Sigmoid colon (tissue), 7 donors: ENCODE results near the gene OR56A4. TPM values are rescaled to one million over a fixed set of nuclear protein-coding genes. Genes with fewer than 3 reads are reported as not detected.

ENCODE experiments used
- DNase-seq: peaks from one replicate; pipeline ENCODE4 v3.0.0-alpha.2; 2019
- H3K27ac ChIP-seq, 4 donors: fragments of 200-600 bp; sonication (generic); one replicate each; pipeline ENCODE4 v1.5.1; 2016 to 2019; ENCODE audit warnings: mild to moderate bottlenecking in 1 of 4
- H3K27me3 ChIP-seq, 3 donors: fragments of 200-600 bp; sonication (generic); one replicate each; pipeline ENCODE4 v1.5.1; 2019; ENCODE audit warnings: mild to moderate bottlenecking in 1 of 3
- H3K36me3 ChIP-seq, 4 donors: fragments of 200-600 bp; sonication (generic); one replicate each; pipeline ENCODE4 v1.5.1; 2016 to 2019
- H3K4me1 ChIP-seq, 4 donors: fragments of 200-600 bp; sonication (generic); one replicate each; pipeline ENCODE4 v1.5.1; 2017 to 2019
- H3K4me3 ChIP-seq, 4 donors: fragments of 200-600 bp; sonication (generic); one replicate each; pipeline ENCODE4 v1.5.1; 2017 to 2019; ENCODE audit warnings: mild to moderate bottlenecking in 2 of 4, moderate library complexity in 1 of 4
- H3K9me3 ChIP-seq, 4 donors: fragments of 200-600 bp in 3 of 4; sonication (generic) in 3 of 4; one replicate each; pipeline versions ENCODE4 v1.5.1 to v1.6.1; 2013 to 2019
- EP300 ChIP-seq, 4 donors: sonication (generic); formaldehyde crosslinking; IDR thresholded peaks; one replicate each; pipeline ENCODE4 v1.6.1; 2017; ENCODE audit warnings: antibody characterized with exemption in 4 of 4
- POLR2A ChIP-seq, 2 donors: fragments of 450-650 bp; IDR thresholded peaks; one replicate each; pipeline ENCODE4 v1.6.1; 2016; ENCODE audit warnings: antibody characterized with exemption in 2 of 2, mild to moderate bottlenecking in 2 of 2, moderate library complexity in 2 of 2
- POLR2AphosphoS5 ChIP-seq, 4 donors: sonication (generic); formaldehyde crosslinking; IDR thresholded peaks; one replicate each; pipeline ENCODE4 v1.6.1; 2017; ENCODE audit warnings: antibody characterized with exemption in 4 of 4
- WGBS, 2 donors: extraction: QIAGEN DNeasy Blood & Tissue Kit; methylation state at CpG; one replicate each; pipeline ENCODE4 v1.1.7; 2013; 5-methylcytosine and 5-hydroxymethylcytosine counted together
- intact Hi-C: fragments of 100-400 bp; cut with DNase I; formaldehyde crosslinking; loops from one replicate; pipeline ENCODE4 v1.15.1; 2023
- polyA plus RNA-seq, 3 donors: library from polyadenylated mRNA; stranded (reverse); fragments of 200-250 nt; gene quantifications; one replicate each; pipeline ENCODE4 v1.2.3, GENCODE V29; 2013
- total RNA-seq, 4 donors: library from RNA; depleted of rRNA; stranded (reverse); fragments of >200 nt; gene quantifications; one replicate each; pipeline ENCODE4 v1.1.0, GENCODE V29; 2016
- TF ChIP-seq, protein P1 (sequence below), 4 experiments: fragments of 450-650 bp in 3 of 4; fragments of 200-600 bp in 1 of 4; IDR thresholded peaks; one replicate each; pipeline ENCODE4 v1.5.1; 2016 to 2019; ENCODE audit warnings: antibody characterized with exemption in 4 of 4, mild to moderate bottlenecking in 3 of 4, moderate library complexity in 2 of 4
- donor health status: healthy with polysubstance abuse.
- donor health status: Bipolar disorder and iron deficiency.
- donor health status: healthy.

Gene OR56A4
- total and polyA plus RNA-seq, 7 donors, result not detected

DNA sequence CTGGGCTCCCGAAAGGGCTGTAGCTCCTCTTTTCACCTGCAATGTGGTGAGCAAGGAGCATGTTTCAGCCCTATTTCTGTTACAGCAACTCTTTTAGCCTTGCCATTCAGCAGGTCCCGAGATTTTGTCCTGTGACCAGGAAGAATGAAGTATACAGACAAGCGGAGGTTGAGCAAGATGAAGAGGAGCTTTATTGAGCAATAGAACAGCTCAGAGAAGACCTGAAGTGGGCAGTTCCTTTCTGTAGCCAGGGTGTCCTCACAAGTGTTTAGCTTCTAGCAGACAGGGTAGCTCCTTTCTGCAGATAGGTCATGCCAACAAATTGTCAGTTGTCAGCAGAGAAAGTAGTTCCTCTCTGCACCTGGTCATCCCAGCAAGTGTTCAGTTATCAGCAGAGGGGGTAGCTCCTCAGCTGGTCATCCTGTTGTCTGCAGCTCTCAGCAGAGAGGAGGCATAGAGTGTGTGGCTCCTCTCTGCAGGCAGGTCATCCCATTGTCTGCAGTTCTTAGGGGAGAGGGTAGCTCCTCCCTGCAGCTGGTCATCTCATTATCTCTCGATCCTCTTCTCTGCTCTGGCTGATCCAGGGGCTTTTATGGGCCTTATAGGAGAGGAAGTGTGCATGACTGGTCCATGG, 5.4 kb upstream of the OR56A4 start:
- Histone ChIP-seq H3K4me3 (no peak overlapping the region), H3K9me3 (peaks cover 0 to 6% (median 0%) of the 10 kb centered on the region in 4 donors), H3K27me3 (no peaks in the 10 kb centered on the region), H3K27ac (no peak overlapping the region), H3K36me3 (no peaks in the 10 kb centered on the region), H3K4me1 (no peaks in the 10 kb centered on the region)
- TF ChIP-seq POLR2AphosphoS5 (IDR thresholded peaks at IDR 0.05), result no peak
- no peak for TF ChIP-seq EP300 (IDR thresholded peaks at IDR 0.05)
- TF ChIP-seq POLR2A (IDR thresholded peaks at IDR 0.05), result no peak
- TF ChIP-seq, protein P1, sequence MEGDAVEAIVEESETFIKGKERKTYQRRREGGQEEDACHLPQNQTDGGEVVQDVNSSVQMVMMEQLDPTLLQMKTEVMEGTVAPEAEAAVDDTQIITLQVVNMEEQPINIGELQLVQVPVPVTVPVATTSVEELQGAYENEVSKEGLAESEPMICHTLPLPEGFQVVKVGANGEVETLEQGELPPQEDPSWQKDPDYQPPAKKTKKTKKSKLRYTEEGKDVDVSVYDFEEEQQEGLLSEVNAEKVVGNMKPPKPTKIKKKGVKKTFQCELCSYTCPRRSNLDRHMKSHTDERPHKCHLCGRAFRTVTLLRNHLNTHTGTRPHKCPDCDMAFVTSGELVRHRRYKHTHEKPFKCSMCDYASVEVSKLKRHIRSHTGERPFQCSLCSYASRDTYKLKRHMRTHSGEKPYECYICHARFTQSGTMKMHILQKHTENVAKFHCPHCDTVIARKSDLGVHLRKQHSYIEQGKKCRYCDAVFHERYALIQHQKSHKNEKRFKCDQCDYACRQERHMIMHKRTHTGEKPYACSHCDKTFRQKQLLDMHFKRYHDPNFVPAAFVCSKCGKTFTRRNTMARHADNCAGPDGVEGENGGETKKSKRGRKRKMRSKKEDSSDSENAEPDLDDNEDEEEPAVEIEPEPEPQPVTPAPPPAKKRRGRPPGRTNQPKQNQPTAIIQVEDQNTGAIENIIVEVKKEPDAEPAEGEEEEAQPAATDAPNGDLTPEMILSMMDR (IDR thresholded peaks at IDR 0.05), result no peak
- intact Hi-C loops, result no loop called here
- WGBS, 2 donors, result 73 to 79% methylated on average over 4 of the region's 4 CpGs
- DNase-seq, result no peak

GRCh38 chr11:6006395-6006794, 351 bp downstream of the OR56A4 start:
- intact Hi-C loops, result no loop called here
- no peak overlapping the region for H3K27ac ChIP-seq
- no peak for TF ChIP-seq EP300 (IDR thresholded peaks at IDR 0.05)
- no peak for TF ChIP-seq POLR2A (IDR thresholded peaks at IDR 0.05)
- TF ChIP-seq POLR2AphosphoS5 (IDR thresholded peaks at IDR 0.05), result no peak
- TF ChIP-seq, protein P1 (IDR thresholded peaks at IDR 0.05), result no peak

GRCh38 chr11:6002202-6002699, 4.5 kb downstream of the OR56A4 start:
- intact Hi-C loops, result no loop called here
- Histone ChIP-seq H3K27me3 (no peaks in the 10 kb centered on the region), H3K27ac (no peak overlapping the region), H3K9me3 (no peaks in the 10 kb centered on the region), H3K4me3 (no peak overlapping the region), H3K36me3 (no peaks in the 10 kb centered on the region), H3K4me1 (no peaks in the 10 kb centered on the region)
- TF ChIP-seq POLR2AphosphoS5 (IDR thresholded peaks at IDR 0.05) (no peak), POLR2A (IDR thresholded peaks at IDR 0.05) (no peak), EP300 (IDR thresholded peaks at IDR 0.05) (no peak)
- TF ChIP-seq, protein P1 (IDR thresholded peaks at IDR 0.05), result no peak
- 66 to 78% methylated on average over 7 of the region's 7 CpGs for WGBS, 2 donors
- no peak for DNase-seq

More at GRCh38 chr11:6006395-6006794, 351 bp downstream of the OR56A4 start:
- Histone ChIP-seq H3K27me3 (no peaks in the 10 kb centered on the region), H3K9me3 (no peaks in the 10 kb centered on the region), H3K4me3 (no peak overlapping the region), H3K36me3 (no peaks in the 10 kb centered on the region), H3K4me1 (no peaks in the 10 kb centered on the region)
- DNase-seq, result no peak

GRCh38 chr11:5994791-5995190, 12.0 kb downstream of the OR56A4 start:
- WGBS, 2 donors, result 86 to 88% methylated on average over 14 of the region's 14 CpGs
- H3K27ac ChIP-seq, result no peak overlapping the region
- no peaks in the 10 kb centered on the region for H3K9me3 ChIP-seq

GRCh38 chr11:5992604-5993251, 14.0 kb downstream of the OR56A4 start:
- Histone ChIP-seq H3K27me3 (no peaks in the 10 kb centered on the region), H3K27ac (no peak overlapping the region), H3K4me1 (no peaks in the 10 kb centered on the region), H3K36me3 (no peaks in the 10 kb centered on the region), H3K4me3 (no peak overlapping the region), H3K9me3 (no peaks in the 10 kb centered on the region)
- DNase-seq, result no peak
- 57 to 58% methylated on average over 3 of the region's 3 CpGs for WGBS, 2 donors
- TF ChIP-seq, protein P1 (IDR thresholded peaks at IDR 0.05), result peak in 1 of 4 experiments; percentile 21
- TF ChIP-seq EP300 (IDR thresholded peaks at IDR 0.05), result no peak
- intact Hi-C loops, result no loop called here

More at GRCh38 chr11:5994791-5995190, 12.0 kb downstream of the OR56A4 start:
- Histone ChIP-seq H3K4me1 (no peaks in the 10 kb centered on the region), H3K4me3 (no peak overlapping the region), H3K36me3 (no peaks in the 10 kb centered on the region), H3K27me3 (no peaks in the 10 kb centered on the region)
- no peak for TF ChIP-seq POLR2AphosphoS5 (IDR thresholded peaks at IDR 0.05)
- no peak for DNase-seq
- intact Hi-C loops, result no loop called here
